Measurements from ENCODE around the gene MAPRE2. TPM values are rescaled to one million over a fixed set of nuclear protein-coding genes. Genes with fewer than 3 reads are reported as not detected.

MAPRE2 gene
- total RNA-seq, 1 experiment from 2014 or later, result 23.1 TPM

DNA sequence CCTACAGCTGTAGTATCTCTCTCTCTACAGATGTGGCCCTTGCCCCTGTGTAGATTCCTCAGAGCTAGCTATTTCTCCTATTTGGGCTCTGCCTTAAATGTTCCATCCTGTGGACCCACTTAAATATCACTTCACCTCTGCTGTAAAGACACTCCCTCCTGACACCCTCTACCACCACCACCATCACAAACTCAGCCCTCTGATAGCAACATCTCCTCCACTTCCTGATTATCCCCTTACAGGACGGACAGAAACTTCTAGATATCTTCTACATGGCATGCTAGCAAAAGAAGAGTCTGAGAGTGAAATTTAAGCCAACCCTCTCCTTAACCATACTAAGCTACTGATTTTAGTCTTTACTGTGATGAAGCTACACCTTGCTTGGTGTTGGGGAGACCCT is 3.2 kb upstream of the MAPRE2 start:
- no peak for DNase-seq (ENCODE audit: low spot score)

DNA sequence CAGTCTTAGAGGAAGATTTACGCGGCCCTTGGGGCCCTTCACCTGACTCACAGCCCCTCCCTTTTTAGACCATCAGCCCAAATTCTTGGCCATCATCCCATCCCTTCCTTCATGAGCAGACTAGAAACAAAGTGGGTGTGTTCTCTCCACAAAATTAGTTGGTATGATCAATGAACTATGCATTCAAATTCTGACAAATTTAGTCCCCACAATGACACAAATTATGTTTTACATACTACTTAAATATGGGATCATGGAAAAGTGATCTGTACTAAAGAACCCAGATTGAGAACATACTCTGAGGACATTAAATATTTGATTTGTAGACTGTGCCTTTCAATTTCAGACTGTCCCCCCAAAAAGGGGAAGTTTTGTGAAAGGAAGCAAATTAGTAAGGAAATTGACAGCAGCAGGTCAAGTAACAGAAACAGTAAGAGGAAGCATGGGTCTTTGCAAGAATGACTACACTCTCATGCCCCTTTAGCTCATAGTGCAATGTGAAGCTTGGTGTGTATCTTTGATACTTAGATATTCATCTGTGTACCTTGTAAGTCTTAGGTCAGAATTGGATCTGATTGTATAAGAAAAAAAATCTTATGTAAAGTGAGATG is 2.2 kb upstream of the MAPRE2 start:
- no peak for DNase-seq (ENCODE audit: low spot score)

DNA sequence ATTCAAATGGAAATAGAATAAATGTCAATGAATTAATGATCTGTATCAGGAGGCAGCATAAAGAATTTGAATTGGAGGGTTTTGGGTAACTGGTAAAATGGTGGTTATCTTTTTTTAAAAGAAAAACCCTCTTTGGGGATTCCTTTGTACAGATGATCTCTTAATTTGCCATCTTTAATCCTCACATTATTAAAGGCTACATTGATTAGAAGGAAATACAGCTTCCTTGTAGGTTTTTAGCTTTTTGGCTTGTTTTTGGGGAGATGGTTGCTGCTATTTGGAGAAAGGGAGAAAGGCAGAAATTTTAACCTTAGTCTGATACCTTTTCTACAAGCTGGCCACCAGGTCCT is 600 bp upstream of the MAPRE2 start:
- no peak for DNase-seq (ENCODE audit: low spot score)

DNA sequence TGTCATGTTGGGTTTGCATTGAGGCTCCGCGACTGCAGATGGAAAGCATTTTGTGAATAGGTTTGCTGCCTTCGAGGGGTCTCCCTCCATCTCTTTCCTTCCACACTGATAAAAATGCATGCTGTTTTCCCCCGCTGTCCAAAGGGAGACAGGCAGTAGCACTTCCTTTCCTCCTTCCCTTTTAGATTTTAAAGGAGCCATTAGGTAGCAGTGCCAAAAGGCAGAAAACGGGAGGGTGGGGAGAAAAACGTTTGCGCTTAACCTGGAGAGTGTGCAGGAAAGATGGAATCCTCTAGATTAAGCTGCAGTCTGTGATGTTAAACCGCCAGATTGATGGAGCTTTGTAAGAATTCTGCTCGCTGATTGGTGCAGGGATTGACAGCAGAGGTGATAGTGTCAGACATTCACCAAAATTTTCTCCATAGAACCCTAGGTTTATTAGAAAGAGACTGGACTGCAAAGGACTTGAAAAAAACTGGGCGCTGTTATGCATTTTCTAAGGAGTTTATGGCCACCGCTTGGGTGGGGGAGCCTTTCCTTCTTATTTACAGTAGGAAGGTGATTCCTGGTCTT is 688 bp downstream of the MAPRE2 start:
- peak; percentile 26 for DNase-seq (ENCODE audit: low spot score)

DNA sequence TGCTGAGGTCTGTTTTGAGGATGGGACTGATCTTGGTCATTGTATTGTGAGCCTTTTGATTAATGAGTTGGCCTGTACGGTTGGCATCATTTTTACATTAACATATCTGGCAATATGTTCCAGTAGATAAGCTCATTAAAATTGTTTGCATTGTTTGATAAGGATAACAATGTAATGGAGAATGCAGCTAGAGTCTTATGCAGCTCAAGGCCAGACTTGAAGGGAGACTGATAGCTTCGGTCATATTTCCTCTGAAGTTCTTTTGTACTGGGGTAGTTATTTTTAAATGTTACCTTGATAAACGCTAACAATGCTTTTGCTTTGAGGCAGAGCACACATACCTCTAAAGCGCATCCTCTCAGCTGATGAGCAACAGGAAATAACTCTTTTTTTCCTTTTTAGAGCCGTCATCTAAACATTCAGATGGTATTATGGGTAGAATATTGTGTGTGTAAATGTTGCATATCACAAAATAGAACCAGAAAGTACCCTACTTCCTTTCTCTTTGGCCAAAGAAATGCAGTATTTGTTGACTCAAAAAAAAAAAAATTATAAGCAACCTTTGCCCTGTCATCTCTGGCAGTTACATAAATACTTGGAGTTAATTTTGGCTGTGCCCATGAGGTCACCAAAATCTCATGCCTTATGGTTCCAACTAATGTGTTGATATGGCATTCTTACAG is 1.3 kb downstream of the MAPRE2 start:
- DNase-seq (ENCODE audit: low spot score), result no peak

DNA sequence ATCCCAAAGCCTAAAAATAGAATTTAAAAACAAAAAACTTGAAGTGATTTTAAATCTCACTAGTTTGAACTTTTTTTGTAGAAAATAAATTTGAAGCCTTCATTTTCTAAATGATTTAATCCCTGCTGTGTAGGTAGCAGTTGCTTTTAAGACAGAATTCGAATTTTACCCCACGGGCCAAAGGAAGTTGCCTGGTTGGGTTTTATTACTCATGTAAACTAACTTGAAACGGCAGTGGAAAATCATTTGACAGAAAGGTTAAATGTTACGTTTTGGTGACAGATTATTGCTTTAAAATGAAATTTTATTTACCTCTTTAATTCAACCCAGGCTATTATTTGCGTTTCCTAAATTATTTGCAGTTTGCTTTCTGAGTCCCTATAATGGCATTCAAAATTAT is 2.0 kb downstream of the MAPRE2 start:
- no peak for DNase-seq (ENCODE audit: low spot score)

DNA sequence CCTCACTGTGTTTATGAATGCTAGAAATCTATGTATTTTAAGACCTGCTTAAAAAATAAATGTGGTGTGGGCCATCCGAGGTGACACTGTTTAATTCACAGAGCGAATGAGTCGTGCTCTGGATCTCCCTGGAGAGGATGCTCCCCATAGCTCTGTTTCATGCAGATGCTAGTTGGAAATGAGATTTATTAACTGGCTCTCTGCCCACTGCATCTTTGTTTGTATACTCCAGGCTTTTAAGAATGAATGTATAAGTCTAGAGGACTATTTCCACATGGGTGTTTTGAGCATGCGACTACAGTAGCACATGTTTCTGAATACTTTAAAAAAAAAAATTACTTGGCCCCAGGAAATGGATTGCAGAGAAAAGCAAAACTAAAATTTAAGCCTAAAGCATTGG is 3.9 kb downstream of the MAPRE2 start:
- peak; percentile 41 for DNase-seq (ENCODE audit: low spot score)

DNA sequence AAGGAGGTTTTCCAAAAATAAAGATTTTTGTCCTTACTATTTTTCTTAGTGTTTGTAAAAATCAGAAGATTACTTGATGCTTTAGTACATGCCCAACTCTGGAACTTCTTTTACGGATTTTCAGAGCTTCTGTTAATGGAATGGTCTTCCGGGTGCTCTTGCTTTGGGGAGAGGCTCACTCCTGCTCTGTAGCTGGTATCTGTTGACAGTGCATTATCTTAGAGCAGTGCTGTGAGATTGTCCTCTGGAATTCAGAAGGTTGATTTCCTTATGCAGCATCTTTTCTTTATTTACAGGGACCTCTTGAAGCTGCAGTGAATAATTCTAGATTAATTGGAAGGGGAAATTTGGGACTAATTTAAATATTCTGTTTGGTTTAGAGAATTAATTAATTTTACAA is 4.6 kb downstream of the MAPRE2 start:
- no peak for DNase-seq (ENCODE audit: low spot score)

DNA sequence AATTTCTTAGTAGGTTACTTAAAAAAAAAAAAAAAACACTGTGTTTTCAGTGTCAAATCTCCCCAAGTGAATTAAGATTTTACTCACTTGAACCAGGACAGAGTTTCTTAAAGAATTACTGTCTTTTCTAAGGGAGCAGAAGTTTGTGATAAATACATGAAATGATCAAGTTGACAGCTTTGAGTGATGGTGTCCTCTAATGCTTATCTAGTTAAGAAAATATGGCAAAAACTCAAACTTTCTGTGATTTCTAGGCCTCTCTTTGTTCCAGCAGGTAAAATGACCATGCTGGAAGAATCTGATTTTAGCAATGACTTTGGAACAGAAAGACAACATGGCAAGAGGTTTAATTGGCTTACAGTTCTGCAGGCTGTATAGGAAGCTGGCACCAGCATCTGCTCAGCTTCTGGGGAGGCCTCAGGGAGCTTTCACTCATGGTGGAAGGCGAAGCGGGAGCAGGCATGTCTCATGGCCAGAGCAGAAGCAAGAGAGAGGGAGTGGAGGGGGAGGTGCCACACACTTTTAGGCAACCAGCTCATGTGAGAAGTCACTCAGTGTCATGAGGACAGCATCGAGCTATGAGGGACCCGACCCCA is 6.6 kb downstream of the MAPRE2 start:
- no peak for DNase-seq (ENCODE audit: low spot score)

DNA sequence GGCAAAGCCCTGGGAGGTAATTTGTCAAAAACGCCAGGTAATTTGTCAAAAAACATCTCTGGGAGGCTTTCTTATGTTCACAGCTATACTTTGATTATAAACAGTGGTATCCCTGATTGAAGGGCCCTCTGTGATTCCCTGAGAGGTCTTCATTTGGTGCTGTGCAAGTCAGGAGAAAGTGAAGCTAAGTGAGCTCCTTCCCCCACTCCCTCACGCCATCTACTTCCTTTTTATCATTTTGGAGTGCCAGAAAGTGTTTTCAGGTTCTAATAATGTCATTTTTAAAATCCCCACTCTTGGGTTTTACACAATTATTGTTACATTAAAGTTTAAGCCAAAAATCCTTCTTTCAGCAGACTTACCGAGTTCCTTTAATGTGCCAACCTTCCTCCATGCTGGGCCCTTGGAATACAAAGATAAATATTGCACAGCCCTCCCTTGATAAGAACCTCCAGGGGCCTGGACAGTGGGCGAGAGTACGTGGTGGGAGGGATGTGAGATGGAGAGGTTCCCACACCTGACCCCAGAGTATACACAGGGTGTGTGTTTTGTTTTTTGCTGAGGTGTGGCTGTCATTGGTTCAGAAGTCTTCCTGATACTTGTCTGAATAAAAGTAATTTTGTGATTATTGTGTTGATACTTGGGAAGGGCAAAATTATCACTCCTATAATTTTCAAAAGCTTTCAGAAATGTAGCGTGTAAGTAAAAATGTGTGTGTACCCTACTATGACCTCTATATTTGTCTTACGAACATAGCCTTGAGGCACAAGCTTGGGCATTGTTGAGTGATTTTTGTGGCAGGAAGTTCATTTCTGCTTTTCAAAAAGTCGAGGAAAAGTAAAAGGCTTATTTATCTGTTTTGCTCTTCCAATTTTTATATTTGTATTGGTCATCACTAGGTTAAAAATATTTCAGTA is 8.2 kb downstream of the MAPRE2 start:
- no peak for DNase-seq (ENCODE audit: low spot score)

DNA sequence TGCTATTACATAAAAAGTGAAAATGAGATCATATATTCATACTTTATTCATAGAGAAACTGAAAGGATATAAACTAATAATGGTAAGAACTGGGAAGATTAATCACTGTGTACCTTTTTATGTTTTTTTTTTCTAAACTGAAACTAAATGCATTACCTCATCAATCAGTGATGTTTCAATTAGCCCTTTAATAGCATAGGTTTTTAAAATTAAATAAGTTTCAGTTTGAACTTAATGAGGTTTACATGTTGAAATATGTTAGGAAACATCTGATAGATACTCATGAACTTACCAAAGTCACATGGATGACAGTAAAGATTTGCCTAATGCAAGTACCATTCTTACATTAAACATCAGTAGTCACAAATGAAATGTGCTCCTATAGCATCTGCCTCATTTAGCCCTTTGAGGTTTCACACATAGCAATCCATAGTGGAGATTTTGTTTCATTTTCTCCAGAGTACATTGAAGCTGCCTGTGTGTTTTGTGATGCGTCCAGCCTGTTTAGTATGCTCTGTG is 8.9 kb downstream of the MAPRE2 start:
- DNase-seq (ENCODE audit: low spot score), result peak; percentile 3

DNA sequence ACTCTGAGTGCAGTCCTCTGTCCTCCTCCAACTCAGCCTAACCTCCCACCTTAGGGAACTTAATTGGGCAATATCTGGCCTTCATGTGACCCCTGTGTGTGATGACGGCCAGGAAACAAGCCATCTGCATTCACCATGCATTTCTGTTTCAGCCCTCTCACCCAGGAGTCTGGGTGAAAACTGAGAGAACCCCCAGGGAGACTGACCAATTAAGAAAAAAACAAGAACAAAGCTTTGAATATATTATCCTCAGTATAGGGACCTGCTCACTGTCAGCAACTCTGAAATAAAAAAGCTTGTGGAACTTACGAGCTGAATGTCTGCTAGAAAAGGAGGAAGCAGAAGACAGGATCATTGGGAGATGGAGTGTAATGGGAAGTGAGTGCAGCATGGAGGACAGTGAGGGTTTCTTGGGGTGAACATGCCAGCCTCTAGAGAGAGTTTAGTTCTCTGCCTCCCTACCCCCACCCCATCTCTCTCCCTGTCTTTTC is 9.5 kb downstream of the MAPRE2 start:
- no peak for DNase-seq (ENCODE audit: low spot score)

DNA sequence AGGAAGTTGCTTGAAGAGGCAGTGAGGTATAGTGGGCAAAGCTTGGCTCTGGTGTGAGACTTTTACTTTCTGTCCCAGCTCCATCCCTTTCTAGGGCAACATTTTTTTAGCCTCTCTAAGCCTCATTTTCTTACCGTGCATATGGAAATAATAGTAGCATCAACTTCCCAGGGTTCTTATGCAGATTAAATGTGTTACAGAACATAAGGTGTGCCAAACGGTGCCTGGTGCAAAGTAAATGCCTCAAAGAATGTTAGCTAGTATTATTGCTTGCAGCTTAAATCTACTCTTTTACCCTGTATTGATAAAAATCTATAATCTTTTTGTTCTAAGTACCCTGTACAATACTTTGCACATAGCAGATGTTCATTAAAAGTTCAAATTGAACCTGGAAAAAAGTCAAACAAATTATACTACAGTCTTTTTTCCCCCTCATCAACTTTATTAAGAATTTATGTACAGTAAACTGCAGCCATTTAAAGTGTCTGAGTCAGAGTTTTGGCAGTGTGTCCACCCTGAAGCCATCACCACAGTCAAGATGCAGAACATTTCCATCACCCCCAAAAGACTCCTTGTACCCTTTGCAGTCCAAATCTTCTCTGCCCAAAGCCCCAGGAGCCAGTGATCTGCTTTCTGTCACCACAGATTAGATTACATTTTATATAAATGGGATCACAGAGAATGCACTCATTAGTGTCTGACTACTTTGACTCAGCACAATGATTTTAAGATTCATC is 10.6 kb downstream of the MAPRE2 start:
- DNase-seq (ENCODE audit: low spot score), result no peak

DNA sequence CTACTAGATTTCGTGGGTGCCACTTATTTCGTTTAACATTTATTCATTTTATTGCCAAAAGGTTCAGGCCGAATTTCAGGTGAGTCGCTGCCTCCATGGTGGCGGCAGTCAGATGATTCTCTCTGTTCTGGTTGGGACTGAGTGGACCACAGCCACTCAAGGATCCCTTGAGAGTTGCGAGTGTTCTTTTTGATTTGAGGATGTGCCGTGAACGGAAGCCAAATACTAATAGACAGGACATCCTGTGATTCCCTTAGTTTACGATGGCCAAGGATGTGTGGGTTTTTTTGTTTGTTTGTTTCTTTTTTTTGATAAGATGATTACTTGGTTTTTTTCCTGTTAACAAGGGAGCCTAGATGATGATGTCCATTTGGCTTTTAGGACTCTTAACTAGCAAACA is 13.2 kb downstream of the MAPRE2 start:
- DNase-seq (ENCODE audit: low spot score), result no peak

DNA sequence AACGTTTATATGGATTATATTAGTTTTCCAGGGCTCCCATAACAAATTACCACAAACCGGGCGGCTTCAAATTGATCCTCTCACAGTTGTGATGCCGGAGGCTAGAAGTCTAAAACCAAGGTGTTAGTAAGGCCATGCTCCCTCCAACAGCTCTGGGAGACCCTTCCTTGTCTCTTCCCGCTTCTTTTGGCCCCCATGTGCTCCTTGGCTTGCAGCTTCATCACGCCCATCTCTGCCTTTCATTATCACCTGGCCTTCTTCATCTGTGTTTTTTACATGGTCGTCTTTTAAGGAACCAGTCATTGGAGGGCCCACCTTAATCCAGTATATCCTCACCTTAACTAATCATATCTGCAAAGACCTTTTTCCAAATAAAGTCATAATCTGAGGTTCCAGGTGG is 13.9 kb downstream of the MAPRE2 start:
- DNase-seq (ENCODE audit: low spot score), result no peak

DNA sequence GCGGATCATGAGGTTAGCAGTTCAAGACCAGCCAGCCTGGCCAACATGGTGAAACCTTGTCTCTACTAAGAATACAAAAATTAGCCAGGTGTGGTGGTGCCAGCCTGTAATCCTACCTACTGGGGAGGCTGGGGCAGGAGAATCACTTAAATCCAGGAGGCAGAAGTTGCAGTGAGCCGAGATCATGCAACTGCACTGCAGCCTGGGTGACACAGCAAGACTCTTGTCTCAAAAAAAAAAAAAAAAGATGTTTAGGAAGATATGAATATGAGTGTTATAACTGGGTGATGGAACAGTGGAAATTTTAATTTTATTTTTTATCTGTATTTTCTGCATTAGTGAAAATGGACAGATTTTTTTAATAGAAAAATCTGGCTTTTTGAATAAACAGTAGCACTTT is 14.5 kb downstream of the MAPRE2 start:
- DNase-seq (ENCODE audit: low spot score), result no peak

DNA sequence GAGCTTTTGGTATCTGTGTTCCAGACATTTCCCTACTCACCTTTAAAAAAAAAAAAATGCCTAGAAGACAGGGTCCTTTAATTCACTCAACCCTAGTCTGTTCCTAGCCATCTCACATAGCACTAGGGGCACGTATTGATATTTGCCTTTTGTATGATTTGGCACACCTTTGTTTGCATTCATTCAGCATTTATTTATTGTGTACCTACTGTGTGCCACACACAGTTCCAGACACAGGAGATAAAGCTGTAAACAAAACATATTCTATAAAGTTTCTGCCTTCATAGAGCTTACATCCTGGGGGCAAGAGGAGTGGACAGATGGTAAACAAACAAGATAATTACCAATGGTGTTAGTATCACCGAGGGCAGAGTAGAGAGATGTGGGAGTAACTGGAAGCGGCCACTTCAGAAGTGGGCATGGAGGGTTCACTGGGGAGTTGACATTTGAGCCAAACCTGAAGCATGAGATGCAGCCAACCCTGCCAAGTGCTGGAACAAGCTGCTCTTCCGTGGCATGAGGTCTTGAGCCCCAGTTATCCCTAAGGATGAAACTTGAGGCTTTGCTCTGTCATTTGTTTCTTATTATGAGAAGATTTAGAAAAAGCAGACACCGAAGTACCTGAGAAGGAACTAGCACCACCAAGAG is 18.2 kb downstream of the MAPRE2 start:
- DNase-seq (ENCODE audit: low spot score), result no peak

DNA sequence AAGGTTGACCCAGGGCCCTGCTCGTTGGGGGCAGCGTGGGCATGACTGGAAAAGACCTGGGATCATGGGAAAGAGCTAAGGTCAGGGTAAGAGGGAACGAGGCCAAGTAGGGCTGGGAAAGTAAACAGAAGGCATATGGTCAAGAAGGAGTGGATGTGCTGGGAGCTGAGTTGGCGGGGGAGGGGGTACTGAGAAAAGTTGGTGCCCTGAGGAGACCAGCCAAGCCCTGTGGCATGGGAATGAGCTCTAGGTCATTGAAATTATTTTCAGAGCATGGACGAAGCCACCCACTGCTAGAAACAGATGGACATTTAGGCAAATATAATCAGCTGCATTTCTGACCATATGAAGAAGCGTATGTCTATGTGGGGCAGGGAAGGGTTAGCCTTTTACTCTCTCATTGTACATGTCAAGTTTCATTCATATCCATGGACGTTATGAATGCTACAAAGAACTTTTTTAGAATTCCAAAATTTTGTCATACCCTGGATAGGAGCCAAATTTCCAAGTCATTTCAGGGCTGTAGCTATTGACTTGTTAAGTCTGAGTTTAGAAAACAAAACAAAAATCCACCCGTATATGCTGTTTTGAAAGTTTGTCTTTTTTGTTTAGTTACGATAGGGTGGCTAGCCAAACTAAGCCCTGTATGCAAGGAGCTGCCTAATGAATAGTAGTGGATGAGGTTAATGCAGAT is 19.1 kb downstream of the MAPRE2 start:
- DNase-seq (ENCODE audit: low spot score), result no peak

DNA sequence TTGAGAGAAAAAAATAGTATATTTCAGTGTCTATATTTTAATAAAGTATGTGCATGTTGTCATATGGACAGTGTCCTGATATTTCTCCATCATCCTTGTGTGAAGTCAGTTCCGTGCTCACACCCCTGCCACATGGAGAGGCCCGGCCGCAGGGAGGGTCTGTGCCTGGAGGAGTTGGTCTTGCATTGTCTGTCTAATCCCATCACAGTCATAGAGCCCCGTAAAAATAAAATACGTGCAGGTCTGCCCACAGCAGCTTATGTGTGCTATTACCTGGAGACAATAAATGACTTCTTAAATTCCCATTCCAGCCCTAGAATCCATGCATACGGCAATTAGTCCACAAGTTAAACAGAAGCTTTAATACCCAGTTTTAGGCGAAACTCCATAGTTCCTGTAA is 20.1 kb downstream of the MAPRE2 start:
- DNase-seq (ENCODE audit: low spot score), result no peak

DNA sequence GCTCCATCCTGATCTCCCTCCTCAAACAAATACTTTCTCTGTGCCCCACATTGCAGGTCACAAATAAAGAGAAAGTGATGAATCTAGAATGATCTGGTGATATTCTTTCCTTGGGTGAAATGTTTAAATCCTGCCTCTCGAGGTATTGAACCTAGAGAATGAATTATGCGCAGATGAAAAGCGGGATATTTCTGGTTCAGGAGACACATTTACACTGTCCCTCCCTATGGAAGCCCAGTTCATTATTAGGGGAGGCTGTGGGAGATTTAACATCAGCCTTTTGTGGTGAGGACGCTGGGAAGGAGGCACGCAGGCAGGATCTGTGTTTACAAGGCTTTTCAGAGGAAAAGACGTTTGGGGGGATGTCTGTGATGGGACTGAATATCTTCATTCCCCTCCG is 20.6 kb downstream of the MAPRE2 start:
- DNase-seq (ENCODE audit: low spot score), result no peak
